GM19452 (cell line): ENCODE measurements around the gene SLC1A2.
"Not testable (repeated sequence)": the region's sequence is repeated elsewhere in the genome, so short reads cannot be mapped to it uniquely, and the experiment has no call there.

Source experiments
- ATAC-seq: cut with Tn5 transposase; IDR thresholded peaks from one replicate; pipeline ENCODE4 v1.9.1; 2021; ENCODE audit not compliant: unreplicated experiment

SLC1A2 gene

DNA sequence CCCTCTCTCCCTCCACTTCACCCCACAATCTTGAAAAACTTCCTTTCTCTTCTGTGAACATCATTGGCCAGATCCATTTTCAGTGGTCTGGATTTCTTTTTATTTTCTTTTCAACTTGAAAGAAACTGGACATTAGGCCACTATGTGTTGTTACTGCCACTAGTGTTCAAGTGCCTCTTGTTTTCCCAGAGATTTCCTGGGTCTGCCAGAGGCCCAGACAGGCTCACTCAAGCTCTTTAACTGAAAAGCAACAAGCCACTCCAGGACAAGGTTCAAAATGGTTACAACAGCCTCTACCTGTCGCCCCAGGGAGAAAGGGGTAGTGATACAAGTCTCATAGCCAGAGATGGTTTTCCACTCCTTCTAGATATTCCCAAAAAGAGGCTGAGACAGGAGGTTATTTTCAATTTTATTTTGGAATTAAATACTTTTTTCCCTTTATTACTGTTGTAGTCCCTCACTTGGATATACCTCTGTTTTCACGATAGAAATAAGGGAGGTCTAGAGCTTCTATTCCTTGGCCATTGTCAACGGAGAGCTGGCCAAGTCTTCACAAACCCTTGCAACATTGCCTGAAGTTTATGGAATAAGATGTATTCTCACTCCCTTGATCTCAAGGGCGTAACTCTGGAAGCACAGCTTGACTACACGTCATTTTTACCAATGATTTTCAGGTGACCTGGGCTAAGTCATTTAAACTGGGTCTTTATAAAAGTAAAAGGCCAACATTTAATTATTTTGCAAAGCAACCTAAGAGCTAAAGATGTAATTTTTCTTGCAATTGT, 188.1 kb downstream of the SLC1A2 start:
- no peak for ATAC-seq

DNA sequence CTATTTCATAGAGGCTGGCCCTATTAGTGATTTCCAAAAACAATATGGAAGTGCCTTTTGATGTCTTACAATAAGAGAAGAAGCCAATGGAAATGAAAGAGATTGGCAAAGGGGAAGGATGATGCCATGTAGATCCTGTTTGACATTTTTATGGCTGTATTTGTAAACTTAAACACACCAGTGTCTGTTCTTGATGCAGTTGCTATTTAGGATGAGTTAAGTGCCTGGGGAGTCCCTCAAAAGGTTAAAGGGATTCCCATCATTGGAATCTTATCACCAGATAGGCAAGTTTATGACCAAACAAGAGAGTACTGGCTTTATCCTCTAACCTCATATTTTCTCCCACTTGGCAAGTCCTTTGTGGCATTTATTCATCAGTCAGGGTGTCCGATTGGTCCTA, 189.0 kb downstream of the SLC1A2 start:
- ATAC-seq: no peak

DNA sequence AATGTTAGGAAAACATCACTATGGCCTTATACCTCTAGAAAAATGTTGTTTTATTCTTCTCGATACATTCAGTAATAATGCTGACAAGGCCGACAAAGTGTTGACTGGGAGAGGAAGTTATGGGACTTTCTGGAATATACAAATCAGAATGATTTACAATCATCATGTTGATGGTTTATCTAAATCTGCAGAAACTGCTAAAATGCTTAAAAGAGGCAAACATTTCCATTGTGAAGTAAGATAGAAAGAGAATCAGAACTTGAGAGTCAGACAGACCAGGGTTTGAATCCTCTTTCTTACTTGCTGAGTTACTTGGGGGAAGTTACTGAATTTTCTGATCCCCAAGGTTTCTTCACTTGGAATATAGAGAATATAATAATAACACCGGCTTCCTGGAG, 191.0 kb downstream of the SLC1A2 start:
- no peak for ATAC-seq

DNA sequence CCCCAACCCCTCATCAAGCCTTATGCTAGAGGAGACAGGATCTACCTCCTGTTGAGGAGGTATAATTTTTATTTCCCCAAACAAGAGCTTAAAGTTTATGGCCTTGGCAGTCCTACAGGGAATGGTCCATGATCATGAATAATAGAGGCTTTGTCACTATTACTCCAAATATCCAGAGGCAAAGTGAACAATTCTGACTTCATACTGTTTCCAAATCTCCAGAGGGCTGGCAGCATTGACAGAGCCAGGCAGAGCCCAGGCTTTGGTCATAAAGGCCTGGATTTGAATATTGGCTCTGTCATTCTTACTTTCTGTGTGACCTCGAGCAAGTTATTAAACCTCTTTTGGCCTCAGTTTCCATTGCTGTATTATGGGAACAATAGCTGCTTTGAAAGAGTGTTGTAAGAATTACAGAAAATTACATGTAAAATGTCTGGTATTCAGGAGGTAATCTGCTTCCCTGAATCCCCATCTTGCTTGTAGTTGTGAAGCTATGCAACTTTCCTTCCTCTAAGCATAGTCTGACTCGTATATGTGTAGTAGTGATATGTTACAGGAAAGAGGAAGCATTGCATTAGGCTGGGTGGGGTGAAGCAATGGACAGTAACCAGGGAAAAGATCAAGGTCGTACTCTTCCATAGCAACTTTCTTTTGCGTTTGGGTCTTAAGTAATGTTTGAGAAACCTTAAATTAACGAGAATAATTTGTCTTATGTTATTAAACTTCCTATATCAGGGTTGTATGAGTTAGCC, 191.6 kb downstream of the SLC1A2 start:
- no peak for ATAC-seq

DNA sequence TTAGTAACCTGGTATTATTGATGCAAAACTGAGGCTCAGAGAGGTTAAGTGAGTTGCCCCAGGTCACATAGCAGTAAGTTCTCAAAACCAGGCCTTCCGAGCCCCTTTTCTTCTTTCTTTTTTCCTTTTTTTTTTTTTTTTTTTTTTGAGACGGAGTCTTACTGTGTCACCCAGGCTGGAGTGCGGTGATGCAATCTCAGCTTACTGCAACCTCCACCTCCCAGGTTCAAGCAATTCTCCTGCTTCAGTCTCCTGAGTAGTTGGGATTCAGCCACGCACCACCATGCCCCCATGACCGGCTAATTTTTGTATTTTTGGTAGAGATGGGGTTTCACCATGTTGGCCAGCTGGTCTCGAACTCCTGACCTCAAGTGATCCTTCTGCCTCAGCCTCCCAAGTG, 192.6 kb downstream of the SLC1A2 start:
- ATAC-seq: not testable (repeated sequence)

DNA sequence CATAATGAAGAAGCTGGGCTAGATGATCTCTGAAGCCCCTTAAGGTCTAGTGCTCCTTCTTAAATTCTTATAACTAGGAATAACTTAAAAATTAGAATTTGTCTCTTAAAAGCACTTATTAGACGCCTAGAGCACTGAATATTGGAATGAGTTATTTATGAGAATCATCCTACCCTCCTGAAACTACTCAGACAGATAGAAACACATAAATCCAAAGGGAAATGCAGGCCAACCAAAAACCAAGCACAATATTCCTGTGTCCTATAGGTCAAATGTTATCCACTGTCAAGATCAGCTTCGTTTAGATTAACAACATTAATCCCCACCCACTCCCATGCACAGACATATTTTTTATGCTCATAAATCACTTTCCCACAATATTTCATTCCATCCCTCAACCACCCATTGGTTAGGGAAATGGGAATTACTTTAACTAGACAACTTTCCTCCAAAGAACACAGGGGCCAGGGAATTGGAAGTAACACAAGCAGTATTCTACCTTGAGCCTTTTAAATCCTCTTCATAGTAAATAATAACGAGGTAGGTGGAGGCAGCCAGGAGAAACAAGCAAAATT, 193.3 kb downstream of the SLC1A2 start:
- no peak for ATAC-seq

DNA sequence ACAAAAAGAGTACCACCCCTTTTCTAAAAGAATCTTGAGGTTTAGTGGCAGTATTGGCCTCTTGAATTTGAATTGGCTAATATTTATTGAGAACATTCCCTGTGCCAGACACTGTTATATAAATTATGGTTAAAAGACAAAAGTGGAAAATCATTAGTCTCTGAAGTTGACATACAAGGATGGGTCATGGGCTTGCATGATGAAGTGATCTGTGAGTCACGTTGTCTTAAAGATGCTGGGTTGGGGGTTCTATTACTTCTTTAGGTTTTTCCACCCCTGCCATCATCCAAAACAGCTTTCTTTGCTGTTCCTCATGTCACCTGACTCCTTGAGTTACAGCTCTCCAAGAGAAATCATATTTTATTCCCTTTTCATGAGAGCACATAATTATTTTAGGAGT, 195.4 kb downstream of the SLC1A2 start:
- no peak for ATAC-seq

DNA sequence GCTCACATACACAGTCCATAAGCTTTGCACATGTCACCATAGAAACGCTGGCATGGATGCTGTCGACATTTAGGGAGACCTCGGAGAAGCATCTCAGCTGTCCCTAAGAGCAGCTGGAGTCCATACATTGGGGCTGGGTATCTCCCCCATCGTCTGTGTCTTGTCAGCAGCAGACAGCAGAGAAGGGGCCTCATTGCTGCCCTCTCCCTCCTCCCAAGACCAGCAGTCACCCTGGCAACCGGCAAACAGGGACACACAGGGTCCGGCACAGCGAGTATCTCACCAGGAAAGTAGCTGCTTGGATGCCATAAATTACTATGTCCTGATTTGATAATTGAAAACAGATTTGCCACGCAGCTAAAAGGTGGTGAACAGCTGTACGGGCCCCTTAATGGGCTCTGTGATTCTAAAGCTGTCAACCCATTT, 196.0 kb downstream of the SLC1A2 start:
- ATAC-seq: no peak

DNA sequence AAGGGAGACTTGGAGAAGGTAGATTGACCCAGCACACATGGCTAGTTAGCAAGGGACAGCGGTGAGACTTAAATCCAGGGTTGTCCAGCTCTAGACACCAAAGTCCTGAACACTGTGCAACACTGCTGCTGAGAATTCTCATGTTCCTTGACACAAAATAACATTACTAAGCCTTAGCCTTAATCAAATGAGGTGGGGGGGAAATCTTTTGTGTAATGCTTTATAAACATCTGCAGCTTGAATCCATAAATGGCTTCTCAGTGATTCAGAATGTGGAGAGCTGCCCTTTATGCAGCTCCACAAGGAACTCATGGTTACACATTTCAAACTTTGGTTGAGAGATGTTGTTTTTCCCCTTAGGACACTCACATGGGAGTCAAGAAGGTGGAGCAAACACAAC, 200.4 kb downstream of the SLC1A2 start:
- ATAC-seq: no peak

DNA sequence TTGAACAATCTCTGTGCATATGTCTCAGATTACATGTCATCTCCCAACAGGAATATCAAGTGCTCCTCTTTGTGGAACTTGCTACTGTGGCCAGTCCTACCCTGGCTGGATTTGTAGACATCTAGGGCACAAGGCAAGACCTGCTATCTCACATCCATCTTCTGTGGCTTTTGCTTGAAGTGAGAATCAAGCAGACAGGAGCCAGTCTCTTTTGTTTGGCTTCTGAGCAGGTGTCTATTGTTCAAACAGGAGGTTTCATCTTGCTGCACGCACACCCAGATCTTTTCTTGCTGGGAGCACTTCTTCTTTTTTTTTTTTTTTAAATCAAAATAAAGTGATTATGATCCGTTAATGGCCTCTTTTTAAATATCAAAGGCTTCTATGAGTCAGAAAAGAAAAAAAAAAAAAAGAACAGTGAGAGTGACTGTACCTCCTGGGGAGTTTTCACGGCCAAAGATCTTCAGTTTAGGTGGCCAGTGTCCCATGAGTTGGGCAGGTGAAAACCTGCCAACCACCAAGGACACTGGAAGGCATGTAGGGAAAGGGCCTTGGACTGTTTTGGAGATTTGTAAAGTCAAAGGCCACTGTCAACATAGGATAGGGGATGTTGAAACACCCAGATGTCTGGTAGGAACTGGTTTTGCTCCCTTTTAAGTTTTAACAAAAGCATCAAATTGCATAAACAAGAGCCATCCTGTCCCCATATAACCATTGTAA, 202.2 kb downstream of the SLC1A2 start:
- no peak for ATAC-seq

DNA sequence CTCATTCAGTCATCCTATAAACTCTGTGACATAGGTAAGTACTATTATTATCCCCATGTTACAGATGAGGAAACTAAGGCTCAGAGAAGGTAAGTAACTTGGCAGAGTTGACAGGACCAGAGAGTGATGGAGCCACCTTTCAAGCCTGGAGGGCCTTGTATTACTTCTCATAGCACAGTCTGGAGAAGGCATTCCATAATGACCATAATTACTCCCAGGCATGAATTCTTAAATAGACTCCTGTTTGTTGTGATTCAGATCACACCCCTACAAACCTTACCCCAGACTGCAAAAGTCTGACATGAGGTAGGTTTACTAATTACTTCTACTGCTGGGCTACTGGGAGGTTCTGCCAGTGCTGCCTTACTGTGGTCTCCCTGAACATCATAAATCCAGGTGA, 203.4 kb downstream of the SLC1A2 start:
- no peak for ATAC-seq

DNA sequence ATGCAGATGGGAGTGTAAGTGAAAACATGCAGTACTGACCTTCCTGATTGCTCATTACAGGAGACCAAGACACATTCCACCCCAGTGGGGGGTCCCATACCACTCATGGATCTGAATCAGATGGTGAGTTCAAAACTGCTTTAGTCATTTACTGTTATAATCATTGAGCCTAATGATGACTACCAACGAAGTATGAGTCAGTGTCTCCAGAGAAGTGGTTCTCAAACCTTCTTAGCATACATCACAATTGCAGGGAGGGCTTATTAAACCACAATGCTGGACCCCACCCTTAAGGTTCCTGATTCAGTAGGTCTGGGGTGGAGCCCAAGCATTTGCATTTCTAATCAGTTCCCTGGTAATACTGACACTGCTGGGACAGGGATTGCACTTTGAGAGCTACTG, 204.6 kb downstream of the SLC1A2 start:
- ATAC-seq: no peak

DNA sequence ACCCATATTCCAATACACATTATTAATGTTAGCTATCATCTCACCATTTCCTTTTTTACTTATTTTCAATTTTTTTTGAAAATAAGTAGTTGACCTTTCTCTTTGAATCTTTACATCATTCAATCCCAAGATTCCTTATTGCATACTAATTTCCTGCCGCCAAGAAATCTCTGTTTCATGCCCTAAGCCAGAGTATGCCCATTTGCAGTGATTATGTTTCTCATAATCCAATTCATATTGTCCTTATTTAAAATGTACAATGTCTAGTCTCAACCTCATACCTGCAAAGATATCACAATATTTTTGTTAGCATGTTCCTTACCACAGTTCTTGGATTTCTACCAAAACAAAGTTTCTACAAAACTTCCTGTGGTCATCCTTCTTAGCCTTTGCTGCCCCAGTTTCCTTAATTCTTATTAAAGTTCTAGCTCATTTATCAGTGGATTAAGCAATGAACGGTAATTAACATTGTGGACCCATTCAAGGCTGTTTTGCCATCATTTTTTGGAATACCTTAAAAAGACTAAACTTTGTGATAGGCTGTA, 205.1 kb downstream of the SLC1A2 start:
- no peak for ATAC-seq

DNA sequence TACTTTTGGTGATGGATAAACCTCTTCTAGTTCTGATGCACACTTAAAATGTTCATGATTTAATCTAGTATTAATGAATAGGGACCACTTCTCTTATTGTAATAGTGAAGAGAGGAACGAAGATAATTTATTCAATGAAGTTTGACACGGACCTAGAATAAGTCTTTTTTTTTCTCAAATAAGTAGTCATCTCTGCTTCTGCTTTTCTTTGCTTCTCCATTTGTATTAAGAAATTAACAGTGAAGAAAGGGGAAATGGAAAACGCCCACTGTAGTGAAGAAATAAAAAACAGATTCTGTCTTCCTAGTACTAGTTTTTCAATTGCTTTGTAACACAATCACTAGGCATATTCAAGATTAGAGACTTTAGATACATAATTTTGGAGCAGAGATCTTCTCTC, 207.4 kb downstream of the SLC1A2 start:
- no peak for ATAC-seq

DNA sequence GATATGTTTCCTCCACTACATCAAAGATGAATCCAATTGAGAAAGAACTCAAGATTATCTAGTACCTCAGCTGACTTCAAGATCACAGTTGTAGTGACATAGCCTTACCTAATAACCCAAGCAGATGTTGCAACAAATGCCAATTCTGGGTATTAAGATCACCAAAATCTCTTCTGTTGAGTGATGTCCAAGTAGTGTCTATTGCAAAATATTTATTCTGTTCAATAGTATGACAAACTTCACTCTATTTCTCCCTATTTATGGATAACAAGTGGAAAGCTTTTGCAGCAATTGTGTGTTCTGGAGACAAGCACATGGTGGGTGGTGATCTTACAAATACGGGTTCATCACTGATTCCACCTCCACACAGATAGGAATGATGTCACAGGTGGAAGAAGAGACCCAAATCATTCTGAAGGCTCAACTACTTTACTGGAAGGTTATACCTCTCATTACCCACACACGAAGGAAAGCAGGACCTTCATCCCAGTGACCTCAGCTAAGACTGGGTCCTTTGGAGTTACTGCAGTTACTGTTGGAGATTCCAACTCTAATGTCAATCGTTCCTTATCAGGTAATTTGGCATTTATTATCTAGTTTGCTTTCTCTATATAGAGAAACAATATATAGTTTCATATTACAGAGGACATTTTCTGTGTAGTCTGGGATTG, 208.3 kb downstream of the SLC1A2 start:
- ATAC-seq: no peak

DNA sequence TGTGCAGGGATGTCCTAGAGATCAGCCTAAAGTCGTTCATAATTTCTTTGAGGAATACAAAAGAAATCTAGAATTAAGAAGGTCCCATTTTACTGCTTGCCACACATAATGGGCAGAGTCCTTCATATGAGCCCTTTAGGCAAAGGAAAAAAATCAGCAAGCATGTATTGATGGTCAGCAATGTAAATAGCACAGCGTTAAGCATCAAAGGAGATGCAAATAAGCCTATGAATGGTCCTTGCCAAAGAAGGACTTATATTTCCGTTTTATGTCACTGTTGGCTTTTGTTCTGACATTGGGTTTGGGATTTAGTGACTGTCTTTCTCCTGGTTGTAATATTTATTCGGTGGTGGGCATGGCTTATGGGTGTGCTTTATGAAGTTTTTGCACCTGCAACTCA, 210.6 kb downstream of the SLC1A2 start:
- no peak for ATAC-seq

DNA sequence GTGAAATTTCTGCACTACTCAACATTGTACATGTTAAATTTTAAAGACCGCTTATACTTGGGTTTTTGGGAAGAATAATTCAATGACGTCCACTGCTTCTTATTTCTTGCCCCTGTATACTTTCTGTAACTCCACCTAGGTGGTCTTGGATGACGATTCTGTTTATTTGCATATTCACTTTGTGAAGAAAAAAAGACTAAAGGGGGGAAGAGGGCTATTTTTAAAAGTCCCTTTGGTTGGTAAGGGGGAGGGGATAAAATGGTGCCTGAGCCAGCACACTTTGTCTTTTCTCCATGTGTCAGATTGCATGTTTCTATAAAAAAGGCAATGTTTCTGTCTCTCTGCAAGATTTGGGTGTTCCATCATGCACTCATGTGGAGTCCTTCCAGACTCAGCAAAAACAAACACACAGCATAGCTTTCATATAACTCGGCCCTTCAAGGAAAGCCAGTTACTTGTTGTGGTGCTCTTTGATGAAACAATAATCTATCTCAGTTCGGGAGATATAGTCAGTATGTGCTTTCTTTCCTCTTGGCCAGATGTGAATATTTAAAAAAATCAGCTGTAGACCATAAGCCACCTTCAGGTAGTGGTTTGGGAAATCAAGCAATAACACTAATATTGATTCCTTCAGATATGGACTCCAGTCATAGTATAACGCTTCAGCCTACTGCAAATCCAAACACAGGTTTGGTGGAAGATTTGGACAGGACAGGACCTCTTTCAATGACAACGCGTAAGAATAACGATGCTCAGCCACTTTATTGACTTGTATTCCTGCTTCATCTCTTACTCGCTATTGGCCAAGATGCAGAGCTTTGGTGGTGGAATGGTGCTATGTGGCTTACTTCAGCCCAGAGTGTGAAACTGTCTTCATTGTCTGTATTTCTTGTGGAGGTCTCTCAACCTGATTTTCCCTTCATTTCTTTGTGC, 211.6 kb downstream of the SLC1A2 start:
- ATAC-seq: no peak

DNA sequence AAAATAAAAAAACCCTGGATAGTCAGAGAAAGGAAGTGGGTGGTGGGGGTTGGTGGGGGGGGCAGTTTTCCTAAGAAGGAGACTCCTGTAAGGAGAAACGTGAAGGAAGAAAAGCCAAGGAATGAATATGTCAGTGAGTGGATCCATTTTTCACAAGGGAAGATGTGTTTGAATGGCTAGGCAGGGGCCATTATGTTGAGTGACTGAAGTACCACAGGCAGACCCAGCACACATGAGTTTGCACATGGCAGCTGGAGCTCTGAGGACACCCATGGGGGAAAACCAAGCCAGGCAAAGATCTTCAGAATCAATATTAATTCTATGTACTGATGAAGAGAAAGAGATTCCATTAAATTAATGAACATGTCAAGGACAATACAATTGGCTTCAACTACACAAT, 212.7 kb downstream of the SLC1A2 start:
- no peak for ATAC-seq

DNA sequence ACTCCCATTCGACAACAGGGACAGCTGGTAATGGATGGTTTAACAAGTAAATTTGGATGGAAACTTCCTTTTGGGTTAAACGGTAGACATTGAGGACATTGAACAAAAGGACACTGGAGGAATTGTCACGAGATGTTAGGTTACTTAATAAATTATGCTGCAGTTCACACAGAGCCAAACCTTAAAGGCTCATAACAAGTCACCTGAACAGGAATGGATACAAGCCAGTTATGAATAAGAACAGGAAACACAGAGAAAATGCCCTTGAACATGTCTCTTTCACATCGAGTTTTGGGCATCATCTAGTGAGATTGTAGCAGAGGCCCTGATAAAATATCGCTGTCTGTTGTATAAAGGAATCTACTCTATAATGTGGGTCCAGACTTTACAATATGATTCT, 214.7 kb downstream of the SLC1A2 start:
- no peak for ATAC-seq
